Stimulated activated CD8-positive, alpha-beta memory T cell treated with anti-CD3 and anti-CD28 coated beads, Interleukin-15, amount 100 ng/mL, for 4 hours (primary cell): ENCODE measurements around the gene CHIC2.

Experiments
- DNase-seq, 2 donors: peaks; one replicate each; pipeline ENCODE4 v3.0.0-alpha.2; 2020; ENCODE audit warnings: low read depth in 2 of 2

CHIC2 gene

DNA sequence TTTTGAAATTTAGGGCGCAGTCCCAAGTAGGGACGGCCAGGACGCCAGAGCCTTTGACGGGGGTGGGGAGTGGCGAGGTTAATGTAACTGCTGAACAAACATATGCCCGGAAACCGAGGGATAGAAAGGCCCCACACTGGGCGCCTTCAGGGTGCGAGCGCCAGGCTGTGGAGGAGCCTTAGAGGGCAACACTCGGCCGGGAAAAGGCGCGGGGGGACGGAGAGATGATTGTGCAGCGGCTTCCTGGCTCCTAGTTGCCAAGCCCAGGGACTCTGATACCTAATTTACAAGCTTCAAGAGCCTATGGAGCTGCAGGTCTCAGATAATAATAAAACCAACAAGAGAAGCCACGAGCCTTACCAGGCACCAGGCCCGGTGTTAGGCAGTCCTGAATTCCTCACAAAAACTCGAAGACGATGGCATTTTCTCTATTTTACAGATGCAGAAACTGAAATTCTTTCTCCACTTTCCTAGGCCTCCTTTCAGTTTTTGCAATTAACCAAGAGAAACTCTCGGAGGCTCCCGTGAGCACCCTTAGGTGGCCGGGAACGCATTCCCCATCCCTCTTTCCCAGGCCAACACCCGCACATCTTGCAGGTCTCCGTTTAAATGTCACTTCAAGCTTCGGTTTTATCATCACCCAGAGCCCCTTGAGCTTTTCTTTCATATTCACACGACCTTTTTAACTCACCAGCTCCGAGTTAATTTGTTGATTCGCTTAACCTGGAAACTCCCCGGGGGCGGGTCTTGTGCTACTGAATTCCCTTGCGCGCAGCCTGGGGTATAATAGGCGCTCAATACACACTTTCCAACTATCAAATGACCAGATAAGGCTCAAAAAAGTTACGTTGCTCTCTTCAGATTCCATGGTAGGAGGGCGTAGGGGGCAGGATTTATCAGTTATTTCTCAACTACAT, 29.2 kb upstream of the CHIC2 start:
- DNase-seq = no peak

DNA sequence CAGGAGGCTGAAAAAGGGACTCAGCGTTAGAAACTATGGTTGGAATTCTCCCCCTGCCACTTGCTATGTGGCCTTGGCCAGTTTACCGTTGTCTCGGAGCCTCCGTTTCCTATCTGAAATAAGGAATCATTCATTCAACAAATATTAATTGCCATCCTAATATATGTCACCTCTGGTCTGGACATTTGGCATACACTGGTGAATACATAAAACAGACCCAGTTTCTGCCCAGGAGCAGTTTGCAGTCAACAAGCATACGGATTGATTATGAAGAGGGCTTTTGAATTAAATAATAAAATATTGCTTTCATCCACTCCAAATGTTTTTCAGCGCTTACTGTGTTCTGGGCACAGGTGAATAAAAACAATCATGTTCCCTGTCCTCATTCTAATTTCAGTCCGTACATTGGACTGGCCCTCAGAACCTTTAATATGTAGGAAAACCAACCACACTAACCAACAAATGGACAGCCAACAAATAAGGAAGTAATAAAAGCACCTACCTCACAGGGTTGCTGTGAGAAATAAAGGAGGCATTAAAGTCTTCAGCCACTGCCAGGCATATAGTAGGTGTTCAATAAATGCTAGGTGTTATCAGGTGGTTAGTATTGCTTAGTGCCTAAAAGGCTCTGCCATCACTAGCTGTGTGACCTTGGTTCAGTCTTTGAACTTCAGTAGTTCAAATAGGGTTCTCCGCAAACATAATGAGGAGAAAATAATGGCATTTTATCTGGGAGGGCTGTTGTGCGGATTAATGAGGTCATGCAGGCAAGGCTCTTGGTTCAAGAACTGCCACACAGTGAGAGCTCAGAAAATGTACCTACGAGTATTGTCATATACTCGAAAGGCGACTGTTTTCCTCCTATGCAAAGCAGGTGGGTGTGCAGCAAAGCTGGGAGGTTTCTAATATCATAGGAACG, 28.3 kb upstream of the CHIC2 start:
- no peak for DNase-seq

DNA sequence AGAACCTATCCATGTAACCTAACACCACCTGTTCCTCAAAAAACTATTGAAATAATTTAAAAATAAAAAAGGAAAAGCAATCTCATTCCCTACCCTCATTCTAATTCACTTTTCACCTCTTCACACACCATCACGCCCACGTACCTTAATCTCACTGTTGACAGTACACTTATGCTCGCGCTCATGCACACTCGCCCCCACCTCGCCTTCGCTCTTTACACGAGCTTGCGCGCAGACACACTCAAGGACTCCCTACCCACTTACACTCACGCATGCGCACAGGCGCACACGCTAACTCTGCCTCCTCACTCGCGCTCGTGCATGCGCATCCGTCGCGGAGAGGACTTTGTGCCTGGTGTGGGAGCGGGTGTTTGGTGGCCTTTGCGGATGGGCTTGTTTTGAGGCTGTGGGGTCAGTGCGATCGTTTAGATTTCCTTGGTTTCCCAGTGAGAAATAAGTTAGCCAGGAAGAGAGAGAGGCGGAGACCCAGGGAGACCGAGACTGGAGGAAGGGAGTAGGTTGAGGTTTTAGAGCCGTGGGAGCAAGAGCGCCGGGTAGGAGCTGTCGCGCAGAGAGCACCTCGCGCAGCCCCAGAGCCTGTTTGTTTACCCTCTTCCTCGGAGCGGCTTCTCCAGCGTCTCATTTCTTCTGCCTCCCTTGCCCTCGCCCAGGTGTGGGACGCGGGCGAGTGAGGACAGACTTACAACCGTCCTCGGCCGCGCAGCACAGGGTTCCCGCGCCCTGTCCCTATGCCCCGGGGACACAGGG, 27.4 kb upstream of the CHIC2 start:
- DNase-seq = peak; percentile 66 to 73

DNA sequence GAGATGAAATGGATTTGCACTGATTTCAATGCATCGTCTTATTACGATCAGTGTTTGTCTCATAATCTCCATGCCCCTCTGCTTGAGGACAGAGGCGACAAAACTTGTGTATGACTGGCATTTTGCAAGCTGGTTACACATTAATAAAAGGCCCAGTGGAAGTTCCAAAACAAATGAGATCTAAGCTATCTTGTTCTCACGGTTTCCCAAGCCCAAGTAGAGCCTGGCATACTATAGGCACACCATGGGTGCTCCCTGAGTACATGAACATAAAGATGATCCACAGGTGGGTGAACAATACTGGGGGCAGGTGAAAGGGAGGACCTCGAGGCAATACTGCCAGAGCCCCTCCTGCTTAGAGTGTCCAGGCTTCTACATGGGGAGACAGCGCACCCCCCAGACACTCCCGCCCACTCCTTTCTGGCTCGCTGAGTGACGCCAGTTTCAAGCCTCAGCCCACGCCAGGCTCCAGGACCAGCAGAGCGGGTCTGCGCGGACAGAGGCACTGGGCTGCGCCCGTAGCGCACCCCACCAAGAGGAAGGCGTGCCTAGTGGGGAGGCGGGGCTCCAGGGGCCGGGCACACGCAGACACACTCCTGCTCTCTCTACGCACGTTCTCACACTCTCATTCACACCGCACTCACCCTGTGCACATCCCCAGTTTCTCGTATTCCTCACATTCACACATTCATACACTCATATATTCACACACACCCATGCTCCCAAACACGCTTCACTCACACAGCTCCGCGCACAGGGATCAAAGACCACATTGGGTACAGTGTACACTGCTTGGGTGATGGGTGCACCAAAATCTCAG, 26.6 kb upstream of the CHIC2 start:
- no peak for DNase-seq

DNA sequence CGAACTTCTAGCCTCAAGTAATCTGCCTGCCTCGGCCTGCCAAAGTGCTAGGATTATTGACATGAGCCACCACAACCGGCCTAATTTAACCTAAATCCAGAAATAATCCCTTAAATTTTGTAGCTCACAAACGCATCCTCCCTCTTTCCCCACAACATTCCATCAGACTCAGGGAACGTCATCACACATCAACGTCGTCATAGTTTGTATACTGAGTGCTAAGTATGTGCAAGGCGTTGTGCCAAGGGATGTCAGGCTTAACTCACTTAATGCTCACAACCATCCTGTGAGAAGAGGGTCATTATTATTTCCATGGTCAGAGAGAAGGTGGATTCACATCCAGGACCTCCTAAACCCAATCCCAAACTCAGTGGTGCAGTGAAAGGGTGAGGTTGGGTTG, 26.0 kb upstream of the CHIC2 start:
- DNase-seq = no peak

DNA sequence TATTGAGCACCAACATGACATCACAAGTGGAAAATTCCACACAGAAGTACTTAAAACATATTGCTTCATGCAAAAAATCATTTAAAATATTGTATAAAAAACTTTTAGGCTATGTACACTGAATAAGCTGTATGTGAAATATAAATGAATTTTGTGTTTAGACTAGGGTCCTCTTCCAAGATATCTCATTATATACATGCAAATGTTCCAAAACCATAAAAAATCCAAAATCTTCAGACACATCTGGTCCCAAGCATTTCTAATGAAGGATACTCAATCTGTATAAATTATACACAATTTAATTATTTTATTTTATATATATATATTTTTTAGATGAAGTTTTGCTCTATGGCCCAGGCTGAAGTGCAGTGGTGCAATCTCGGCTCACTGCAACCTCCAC, 25.5 kb upstream of the CHIC2 start:
- no peak for DNase-seq

DNA sequence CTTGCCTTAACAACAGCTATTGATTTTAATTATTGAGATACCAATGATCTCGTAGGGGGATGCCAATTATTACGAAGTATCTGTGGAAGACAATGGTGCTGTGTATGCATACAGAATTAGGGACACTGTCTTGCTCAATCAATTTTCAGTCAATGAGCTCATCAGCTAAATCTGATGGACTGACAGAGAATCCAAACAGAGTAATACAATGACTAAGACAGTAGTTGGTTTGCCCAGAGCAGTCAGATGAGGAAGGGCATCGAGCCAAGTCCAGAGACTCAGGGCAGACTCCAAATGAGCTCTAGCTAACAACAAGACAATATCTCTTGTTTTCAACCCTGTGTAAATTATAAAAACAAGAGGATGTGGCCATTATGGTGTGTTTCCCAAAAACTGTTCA, 20.9 kb upstream of the CHIC2 start:
- no peak for DNase-seq

DNA sequence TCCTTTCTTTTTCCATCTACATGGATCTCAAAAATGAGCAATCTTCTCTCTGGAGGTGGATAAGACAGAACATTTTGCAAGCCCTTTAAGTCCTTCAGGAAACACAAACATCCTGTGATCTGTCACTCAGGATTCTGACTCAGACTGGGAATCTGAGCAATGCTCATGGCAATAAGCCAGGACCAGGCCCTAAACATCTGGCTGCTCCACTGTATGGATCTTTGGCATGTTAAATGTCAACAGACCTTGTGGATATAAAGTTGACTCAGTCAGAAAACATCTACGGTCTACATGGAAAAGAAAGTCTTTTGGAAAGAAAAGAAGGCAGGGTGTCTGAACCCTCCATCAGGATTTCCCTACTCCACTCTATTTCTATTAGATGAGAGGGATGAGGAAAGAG, 17.8 kb upstream of the CHIC2 start:
- DNase-seq = no peak

DNA sequence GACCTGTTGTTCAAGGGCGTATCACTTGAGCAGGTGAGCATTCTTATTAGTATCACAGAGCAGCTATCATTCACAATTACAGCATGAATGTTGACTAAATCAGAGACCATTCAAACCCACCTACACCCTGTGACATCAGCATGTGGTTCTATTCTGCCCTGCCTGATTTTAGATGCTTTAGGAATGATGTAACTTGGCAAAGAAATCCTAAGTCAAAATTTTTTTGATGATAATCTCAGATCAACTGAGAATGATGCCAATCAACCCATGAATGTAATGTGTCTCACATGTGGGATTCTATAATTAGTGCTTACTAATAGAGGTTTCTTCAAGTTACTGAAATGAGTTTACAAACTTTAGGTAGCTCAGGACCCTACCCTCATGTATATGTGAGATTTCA, 13.4 kb upstream of the CHIC2 start:
- DNase-seq = no peak

DNA sequence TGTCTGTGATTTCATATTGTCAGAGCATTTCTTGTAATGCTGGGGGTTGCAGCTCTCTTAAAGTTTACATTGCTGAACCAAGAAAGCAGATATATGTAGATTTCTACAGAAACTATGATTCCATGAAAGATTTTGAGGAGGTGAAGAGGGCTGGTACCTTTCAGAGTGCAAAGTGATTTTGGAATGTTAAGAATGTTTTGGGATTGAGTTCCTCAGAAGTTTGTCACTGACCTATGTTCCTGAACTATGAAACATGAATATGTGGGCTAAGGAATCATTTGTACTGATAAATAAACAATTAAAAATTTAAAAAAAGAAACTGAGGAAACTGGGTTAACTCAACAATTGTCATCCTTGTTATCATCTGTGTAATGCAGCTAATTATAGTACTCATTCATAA, 12.3 kb upstream of the CHIC2 start:
- DNase-seq = no peak

DNA sequence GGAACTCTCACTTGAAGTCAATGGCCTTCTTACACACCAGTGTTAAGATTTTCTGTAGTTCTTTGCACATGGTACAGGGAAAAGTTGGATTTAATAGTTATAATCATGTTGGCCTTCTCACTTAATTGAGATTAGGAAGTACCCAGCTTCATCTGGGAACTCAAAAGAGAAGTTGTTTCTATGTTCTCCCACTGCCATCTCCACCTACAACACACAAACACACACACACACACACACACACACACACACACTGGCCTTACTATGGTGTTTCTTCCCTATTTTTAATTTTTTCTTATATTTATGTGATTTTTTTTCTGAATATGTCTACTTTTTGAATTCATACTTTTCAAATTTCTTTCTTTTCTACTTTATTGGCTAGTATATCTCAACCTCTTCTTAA, 10.0 kb upstream of the CHIC2 start:
- DNase-seq = no peak

DNA sequence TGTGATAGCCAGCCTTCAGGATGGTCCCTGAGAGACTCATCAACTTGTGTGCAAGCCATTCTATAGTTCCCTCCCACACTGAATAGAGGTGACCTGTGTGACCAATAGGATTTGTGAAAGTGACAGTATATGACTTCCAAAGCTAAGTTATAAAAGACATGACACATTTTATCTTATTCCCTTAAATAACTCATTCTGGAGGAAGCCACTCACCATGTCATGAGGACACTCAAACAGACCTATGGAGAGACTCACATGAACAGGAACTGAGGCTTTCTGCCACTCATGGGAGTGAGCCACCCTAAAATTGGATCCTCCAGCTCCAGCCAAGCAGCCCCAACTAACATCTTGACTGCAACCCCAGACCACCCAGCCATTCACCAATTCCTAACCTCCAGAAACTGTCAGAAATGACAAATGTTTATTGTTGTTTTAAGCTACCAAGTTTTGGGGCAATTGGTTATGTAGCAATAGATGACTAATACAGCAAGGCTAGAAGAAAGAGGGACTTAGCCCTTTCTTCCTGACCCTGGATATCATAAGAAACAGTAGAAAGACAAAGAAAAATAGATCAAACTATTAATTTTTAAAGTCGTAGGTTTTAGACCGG, 9.0 kb upstream of the CHIC2 start:
- no peak for DNase-seq

DNA sequence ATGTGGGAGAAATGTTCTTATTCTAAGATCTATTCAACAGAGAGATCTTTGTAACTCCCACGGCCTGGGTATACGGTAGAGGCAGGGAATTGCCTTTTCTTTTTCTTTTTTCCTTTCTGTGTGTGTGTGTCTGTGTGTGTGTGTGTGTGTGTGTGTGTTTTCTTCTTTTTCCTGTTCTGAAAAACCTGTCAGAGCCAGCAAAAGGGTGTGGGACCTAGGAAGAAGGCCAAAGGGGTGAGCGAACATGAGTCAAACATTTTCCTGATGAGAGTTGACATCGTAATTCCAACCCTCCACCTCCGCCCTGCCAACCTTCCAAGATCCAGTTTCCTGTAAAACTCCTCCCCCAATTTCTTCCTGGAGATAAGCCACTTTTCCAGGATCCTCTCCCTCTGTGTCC, 2.8 kb upstream of the CHIC2 start:
- DNase-seq = no peak

DNA sequence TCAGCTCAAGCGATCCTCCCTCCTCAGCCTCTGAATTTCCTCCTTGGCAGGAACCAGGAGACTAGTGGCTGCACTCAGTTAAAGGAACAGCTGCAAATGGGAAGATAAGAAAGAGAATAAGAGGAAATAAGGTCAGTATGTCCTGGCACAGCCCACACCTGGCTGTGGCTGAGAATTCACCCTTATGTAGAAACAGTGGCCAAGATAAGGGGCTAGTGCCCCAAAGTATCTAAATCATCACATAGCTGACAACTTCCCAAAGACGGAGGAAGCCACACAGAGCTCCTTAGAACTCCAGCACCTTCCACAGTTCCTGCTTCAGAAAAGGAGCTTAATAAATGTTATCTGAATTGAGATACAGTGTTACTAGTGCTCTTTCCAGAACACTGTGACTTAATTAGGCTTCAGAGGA, 2.3 kb upstream of the CHIC2 start:
- DNase-seq = no peak

DNA sequence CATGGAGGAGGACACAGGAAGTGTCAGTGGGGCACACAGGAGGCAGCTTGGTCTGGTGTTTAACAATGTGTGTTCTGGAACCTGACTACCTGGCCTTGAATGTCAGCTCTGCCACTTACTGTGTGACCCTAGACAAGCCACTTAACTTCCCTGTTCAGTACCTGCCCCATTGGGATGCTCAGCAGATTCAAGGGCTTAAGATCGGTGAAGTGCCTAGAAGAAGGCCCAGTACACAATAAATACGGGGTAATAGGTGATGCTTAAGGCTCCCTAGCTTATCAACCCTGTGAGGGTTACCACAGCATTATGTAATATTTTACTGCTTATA, 1.6 kb upstream of the CHIC2 start:
- DNase-seq = no peak

DNA sequence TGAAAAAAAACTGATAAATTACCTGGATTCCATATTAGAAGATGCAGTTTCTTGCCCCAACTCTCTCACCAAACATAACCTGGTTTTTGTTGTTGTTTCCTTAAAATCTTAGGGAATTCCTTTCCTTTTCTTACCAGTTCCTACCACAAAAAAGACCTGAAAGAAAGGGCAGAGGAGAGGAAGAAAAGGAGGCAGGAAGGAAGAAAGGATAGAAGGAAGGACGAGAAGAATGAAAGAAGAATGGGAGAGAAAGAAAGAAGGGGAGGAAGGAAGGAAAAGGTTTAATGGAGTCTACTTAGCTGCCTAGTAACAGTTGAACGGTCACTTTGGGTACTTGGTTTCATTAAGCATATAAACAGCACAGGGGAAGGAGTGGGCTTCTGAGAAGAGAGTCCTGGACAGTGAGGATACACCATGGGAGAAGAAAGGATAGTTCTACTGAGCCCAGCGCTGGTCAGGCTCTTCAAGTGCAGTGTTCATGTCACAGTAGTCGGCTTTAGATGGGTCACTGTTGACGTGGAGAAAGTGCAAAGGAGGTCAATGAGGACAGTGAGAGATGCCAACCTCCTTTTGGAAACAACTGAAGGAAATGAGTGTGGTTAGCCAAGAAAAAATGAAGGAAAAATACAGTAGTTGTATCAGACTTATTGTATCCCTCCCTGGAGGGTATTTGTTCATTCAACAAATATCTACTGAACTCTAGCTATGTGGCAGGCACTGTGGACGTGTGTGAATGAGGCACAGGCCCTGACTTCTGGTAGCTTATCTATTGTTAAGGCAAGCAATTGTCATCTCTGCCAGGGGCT, 1.1 kb upstream of the CHIC2 start:
- DNase-seq = no peak

DNA sequence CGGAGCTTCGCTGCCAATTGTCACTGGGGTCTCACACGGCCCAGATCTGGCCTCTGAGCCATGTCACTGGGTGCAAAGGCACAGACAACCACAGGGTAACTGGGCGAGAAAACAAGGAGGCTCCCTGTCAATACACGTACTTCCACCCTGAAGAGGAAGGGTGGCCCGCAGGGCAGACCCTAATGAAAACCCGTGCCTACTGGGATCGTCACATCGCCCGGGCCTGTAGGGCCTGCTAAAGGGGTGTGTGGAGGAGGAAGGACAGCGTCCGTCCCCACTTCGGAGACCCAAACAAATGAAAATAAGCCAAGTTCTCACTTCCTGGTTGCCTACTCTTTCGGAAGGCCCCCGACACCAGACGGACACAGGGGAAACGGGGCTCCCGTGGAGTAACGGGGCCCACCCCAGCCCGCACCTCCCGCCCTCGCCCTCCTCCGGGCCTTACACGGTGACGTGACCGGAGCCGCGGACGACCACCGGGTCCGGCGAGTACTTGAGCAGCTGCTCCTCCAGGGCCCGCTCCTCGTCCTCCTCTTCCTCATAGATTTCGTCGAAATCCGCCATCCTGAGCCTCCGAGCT, 578 bp downstream of the CHIC2 start:
- DNase-seq = peak; percentile 5 to 8

DNA sequence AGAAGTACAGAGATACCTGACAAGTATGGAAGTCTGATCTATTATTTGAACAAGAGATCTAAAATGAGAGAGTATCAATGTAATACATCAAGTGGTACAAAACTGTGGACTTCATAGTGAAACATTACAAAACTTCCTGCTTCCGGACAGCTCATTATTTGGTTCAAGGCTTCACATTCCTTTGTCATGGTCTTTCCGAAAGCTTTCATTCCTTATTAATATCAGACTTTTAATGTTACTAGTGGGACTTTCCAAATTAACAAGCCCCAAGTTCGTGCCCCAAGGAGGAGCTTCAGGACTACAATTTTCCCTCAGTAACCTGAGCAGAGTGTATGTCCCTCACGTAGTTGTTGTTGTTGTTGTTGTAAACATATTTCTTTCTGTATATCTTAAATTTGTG, 1.2 kb downstream of the CHIC2 start:
- DNase-seq = no peak

DNA sequence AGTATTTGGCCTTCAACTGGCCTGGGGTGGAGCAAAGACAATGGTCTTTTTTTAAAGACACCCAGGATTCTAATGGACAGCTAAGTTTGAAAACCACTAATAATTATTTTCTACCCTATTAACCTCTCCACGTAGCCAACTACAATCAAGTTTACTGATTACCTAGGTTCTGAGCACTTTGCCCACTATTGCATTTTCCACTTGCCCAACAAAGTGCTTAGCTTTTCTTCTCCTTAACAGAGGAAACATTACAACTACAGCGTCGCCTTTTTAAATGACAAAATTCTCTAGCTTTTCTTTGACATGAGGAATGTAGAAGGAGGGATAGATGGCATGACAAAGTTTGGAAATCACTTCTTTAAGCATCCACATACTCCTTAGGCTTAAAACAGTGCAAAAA, 2.0 kb downstream of the CHIC2 start:
- no peak for DNase-seq

DNA sequence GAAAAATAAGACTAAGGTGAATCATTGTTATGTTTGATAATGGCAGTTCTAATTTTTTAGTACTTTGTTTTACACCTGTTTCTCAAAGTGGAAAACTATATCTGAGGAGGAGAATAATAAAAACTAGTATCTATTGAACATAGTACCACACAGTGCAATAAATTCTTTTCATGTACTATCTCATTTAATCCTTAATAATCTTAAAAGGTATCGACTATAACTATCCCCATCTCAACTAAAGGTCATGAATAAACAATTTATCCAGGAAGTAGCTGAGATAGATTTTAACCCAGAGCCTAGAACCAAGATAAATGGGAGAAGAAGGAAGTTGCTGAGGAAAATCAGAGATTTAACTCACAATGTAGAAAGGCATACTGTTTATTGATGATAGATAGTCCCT, 2.5 kb downstream of the CHIC2 start:
- no peak for DNase-seq
